Upper lobe of right lung (tissue), 1 donor: ENCODE results near the gene MCL1. TPM values are rescaled to one million over a fixed set of nuclear protein-coding genes. Genes with fewer than 3 reads are reported as not detected.

Source experiments
- ATAC-seq: fragments of 200-7000 bp; cut with Tn5 transposase; one replicate; pipeline ENCODE4 v1.9.1; 2020; ENCODE audit warnings: mild to moderate bottlenecking, moderate library complexity
- DNase-seq: peaks from one replicate; pipeline ENCODE4 v3.0.0-alpha.2; 2020
- H3K27ac ChIP-seq: fragments of 200-600 bp; one replicate; pipeline ENCODE4 v1.8.0; 2022
- H3K27me3 ChIP-seq: fragments of 200-600 bp; one replicate; pipeline ENCODE4 v1.8.0; 2022; ENCODE audit warnings: mild to moderate bottlenecking
- H3K36me3 ChIP-seq: fragments of 200-600 bp; one replicate; pipeline ENCODE4 v1.8.0; 2022
- H3K4me1 ChIP-seq: fragments of 200-600 bp; one replicate; pipeline ENCODE4 v1.8.0; 2022
- H3K4me3 ChIP-seq: fragments of 200-600 bp; one replicate; pipeline ENCODE4 v1.8.0; 2022; ENCODE audit warnings: mild to moderate bottlenecking
- H3K9me3 ChIP-seq: fragments of 200-600 bp; one replicate; pipeline ENCODE4 v1.8.0; 2022
- intact Hi-C: fragments of 100-400 bp; cut with DNase I; formaldehyde crosslinking; loops from one replicate; pipeline ENCODE4 v1.11.0; 2022
- total RNA-seq: library from RNA; stranded (reverse); fragmentation: NEBNext Ultra II Directional; extraction: Animal tissue kit (Norgen Biotek cat#: 25700); gene quantifications from one replicate; pipeline ENCODE4 v1.2.1, GENCODE V29; 2021
- TF ChIP-seq, protein P1 (sequence below): fragments of 200-600 bp; IDR thresholded peaks from one replicate; pipeline ENCODE4 v1.8.0; 2022; ENCODE audit warnings: antibody characterized with exemption
- donor health status: DM: no; HTN: yes; CAD: no; lungs with severe emphysema.

MCL1 gene
- total RNA-seq, 1 donor from 2014 or later: 325 TPM

DNA sequence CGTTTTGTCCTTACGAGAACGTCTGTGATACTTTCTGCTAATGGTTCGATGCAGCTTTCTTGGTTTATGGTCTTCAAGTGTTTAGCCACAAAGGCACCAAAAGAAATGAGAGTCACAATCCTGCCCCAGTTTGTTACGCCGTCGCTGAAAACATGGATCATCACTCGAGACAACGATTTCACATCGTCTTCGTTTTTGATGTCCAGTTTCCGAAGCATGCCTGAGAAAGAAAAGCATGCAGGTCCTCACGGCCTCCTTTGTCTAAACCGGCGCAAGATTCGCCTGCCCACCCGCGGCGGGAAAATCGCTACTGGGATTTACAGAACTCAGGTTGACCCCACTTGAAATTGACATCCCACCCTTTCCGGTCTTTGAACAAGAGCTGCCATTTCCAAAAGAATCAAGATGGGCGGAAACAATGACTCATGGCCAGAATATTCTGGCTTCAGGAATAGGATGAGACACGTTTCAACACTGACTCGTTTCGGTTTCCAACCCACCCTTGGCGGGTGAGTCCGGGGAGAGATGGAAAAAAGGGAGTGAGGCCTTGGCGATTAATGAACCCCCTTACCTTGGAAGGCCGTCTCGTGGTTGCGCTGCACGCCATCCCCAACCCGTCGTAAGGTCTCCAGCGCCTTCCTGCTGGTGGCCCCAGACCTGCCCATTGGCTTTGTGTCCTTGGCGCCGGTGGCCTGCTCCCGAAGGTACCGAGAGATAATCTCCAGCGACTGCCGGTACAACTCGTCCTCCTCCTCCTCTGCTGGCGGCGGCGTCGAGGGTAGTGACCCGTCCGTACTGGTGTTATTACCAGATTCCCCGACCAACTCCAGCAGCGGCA is 919 bp downstream of the MCL1 start:
- ATAC-seq (peak; percentile 38), DNase-seq (peak; percentile 75)
- Histone ChIP-seq H3K4me1 (peaks cover 37% of the 10 kb centered on the region), H3K9me3 (no peaks in the 10 kb centered on the region), H3K27ac (peak overlapping the region; percentile 100), H3K27me3 (no peaks in the 10 kb centered on the region), H3K36me3 (peaks cover 50% of the 10 kb centered on the region), H3K4me3 (peak overlapping the region; percentile 88)
- intact Hi-C loops: loop anchor here (10.0 kb wide), 1 partner anchor 46 kb away; the partner anchor contains the start of gene ENSA
- TF ChIP-seq, protein P1, sequence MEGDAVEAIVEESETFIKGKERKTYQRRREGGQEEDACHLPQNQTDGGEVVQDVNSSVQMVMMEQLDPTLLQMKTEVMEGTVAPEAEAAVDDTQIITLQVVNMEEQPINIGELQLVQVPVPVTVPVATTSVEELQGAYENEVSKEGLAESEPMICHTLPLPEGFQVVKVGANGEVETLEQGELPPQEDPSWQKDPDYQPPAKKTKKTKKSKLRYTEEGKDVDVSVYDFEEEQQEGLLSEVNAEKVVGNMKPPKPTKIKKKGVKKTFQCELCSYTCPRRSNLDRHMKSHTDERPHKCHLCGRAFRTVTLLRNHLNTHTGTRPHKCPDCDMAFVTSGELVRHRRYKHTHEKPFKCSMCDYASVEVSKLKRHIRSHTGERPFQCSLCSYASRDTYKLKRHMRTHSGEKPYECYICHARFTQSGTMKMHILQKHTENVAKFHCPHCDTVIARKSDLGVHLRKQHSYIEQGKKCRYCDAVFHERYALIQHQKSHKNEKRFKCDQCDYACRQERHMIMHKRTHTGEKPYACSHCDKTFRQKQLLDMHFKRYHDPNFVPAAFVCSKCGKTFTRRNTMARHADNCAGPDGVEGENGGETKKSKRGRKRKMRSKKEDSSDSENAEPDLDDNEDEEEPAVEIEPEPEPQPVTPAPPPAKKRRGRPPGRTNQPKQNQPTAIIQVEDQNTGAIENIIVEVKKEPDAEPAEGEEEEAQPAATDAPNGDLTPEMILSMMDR: no peak

DNA sequence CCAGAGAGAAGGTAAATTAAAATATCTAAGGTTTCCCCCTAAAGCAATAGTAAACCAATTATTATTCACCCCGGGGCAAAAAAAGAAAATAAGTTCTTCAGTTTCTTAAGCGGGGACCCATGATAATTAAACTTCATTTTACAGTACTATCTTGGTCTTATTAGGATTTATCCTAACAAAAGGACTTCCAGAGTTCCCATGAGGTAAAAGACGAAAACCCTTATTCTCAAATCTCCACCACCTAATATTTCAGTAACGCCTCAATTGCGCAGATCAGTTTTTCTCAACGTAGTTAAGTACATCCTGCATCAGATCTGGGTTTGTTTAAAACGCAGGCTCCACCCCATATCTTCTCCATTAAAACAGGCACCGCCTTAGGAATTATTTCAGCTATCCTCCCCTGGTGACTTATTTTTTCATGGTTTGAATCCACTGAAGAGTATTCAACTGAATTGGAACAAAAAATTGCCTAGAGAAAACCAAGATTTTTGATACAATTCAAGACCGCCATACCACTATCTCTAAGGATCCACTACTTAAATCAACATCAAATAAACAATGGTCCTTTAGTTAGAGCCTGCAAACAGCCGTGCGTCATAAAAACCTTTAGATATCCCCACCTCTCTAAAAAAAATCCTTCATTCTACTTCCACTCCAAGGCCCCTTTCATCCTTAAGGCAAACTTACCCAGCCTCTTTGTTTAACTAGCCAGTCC is 1.7 kb downstream of the MCL1 start:
- H3K4me1 ChIP-seq: peaks cover 44% of the 10 kb centered on the region
- TF ChIP-seq, protein P1: no peak
- DNase-seq (no peak), ATAC-seq (no peak)
- no peaks in the 10 kb centered on the region for H3K9me3 ChIP-seq
- peaks cover 58% of the 10 kb centered on the region for H3K36me3 ChIP-seq
- H3K4me3 ChIP-seq: peak overlapping the region; percentile 88
- H3K27ac ChIP-seq: peak overlapping the region; percentile 100
- intact Hi-C loops: loop anchor here (10.0 kb wide), 1 partner anchor 47 kb away; the partner anchor contains the start of gene ENSA
- no peaks in the 10 kb centered on the region for H3K27me3 ChIP-seq

DNA sequence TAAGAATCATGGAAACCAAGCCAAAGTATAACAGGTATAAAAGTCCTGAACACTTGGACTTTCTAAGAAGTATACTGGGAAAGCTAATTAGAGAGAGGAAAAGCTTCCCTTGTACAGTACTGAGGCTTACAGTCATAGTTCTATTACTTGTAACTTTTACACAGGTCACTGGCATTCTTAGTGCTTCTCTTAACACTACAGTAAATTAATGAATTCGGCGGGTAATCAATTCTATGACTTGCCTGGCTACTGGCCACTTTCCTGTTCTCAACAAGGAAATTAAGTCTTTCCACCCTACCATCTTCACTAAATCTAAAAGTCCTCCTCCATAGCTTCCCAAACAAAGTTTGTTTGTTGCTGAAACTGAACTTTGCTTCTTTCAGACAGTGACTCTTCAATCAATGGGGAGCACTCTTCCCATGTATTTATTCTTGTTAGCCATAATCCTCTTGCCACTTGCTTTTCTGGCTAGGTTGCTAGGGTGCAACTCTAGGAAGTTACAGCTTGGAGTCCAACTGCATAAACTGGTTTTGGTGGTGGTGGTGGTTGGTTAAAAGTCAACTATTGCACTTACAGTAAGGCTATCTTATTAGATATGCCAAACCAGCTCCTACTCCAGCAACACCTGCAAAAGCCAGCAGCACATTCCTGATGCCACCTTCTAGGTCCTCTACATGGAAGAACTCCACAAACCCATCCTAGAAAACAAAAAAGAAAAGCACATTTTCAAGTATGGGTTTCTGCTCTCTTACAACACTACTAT is 2.4 kb downstream of the MCL1 start:
- Histone ChIP-seq H3K27ac (peak overlapping the region; percentile 100), H3K27me3 (no peaks in the 10 kb centered on the region), H3K36me3 (peaks cover 65% of the 10 kb centered on the region), H3K4me1 (peaks cover 47% of the 10 kb centered on the region), H3K4me3 (peak overlapping the region; percentile 88), H3K9me3 (no peaks in the 10 kb centered on the region)
- ATAC-seq: no peak
- DNase-seq: peak; percentile 1
- intact Hi-C loops: loop anchor here (10.0 kb wide), 1 partner anchor 48 kb away; the partner anchor contains the start of gene ENSA
- TF ChIP-seq, protein P1: no peak

DNA sequence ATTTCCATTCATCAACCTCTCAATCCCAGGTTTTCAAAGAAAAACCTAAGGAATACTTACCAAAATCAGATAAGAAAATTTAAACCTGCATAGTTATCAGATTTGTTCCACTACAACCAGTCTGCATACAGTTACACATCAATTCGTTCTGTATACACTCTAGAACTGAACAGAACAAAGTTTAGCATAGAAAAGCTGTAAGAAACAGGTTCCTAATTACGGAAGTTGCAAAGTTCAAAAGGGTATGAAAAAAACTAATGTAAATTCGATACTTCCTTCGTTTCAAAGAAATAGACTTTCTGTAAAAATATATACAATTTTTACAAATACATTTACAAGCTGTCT is 3.1 kb downstream of the MCL1 start:
- intact Hi-C loops: loop anchor here (10.0 kb wide), 1 partner anchor 48 kb away; the partner anchor contains the start of gene ENSA

More for the DNA sequence above, 3.1 kb downstream of the MCL1 start:
- DNase-seq (no peak), ATAC-seq (no peak)
- Histone ChIP-seq H3K4me3 (peak overlapping the region; percentile 88), H3K27me3 (no peaks in the 10 kb centered on the region), H3K9me3 (no peaks in the 10 kb centered on the region), H3K27ac (peak overlapping the region; percentile 100), H3K36me3 (peaks cover 71% of the 10 kb centered on the region), H3K4me1 (peaks cover 53% of the 10 kb centered on the region)
- TF ChIP-seq, protein P1: no peak
